Peyer's patch (tissue), 4 donors: Measurements from ENCODE around the gene SHOX. TPM values are rescaled to one million over a fixed set of nuclear protein-coding genes. Genes with fewer than 3 reads are reported as not detected.
"Not testable (repeated sequence)": the region's sequence is repeated elsewhere in the genome, so short reads cannot be mapped to it uniquely, and the experiment has no call there.

Experiments used
- DNase-seq, 3 donors: peaks; one replicate each; pipeline ENCODE4 v3.0.0-alpha.2; 2017 to 2019
- H3K27ac ChIP-seq, 4 donors: fragments of 200-600 bp; sonication (generic); one replicate each; pipeline ENCODE4 v1.5.1; 2016 to 2019
- H3K27me3 ChIP-seq, 2 donors: fragments of 200-600 bp; sonication (generic); one replicate each; pipeline ENCODE4 v1.5.1; 2019
- H3K36me3 ChIP-seq, 3 donors: fragments of 200-600 bp; sonication (generic); one replicate each; pipeline ENCODE4 v1.5.1; 2016 to 2019
- H3K4me1 ChIP-seq, 4 donors: fragments of 200-600 bp; sonication (generic); one replicate each; pipeline ENCODE4 v1.5.1; 2016 to 2019
- H3K4me3 ChIP-seq, 4 donors: fragments of 200-600 bp; sonication (generic); 1 replicate in 3 of 4; 2 replicates in 1 of 4; pipeline ENCODE4 v1.5.1; 2016 to 2019; ENCODE audit warnings: mild to moderate bottlenecking in 1 of 4
- H3K9me3 ChIP-seq, 4 donors: fragments of 200-600 bp; sonication (generic); one replicate each; pipeline ENCODE4 v1.5.1; 2016 to 2019; ENCODE audit warnings: mild to moderate bottlenecking in 1 of 4
- POLR2A ChIP-seq, 2 donors: fragments of 450-650 bp; IDR thresholded peaks; one replicate each; pipeline ENCODE4 v1.5.1; 2017; ENCODE audit warnings: antibody characterized with exemption in 2 of 2, mild to moderate bottlenecking in 2 of 2, moderate library complexity in 2 of 2
- total RNA-seq, 4 donors: library from RNA; depleted of rRNA; stranded (reverse); fragments of >200 nt; gene quantifications; one replicate each; pipeline ENCODE4 v1.1.0, GENCODE V29; 2016
- TF ChIP-seq, protein P1 (sequence below), 6 experiments: fragments of 450-650 bp in 4 of 6; fragments of 200-600 bp in 2 of 6; sonication (generic) in 1 of 6; IDR thresholded peaks; one replicate each; pipeline ENCODE4 v1.5.1; 2017 to 2019; ENCODE audit warnings: antibody characterized with exemption in 6 of 6, mild to moderate bottlenecking in 3 of 6, moderate library complexity in 1 of 6

Gene SHOX
- total RNA-seq, 4 donors from 2014 or later, result not detected

DNA sequence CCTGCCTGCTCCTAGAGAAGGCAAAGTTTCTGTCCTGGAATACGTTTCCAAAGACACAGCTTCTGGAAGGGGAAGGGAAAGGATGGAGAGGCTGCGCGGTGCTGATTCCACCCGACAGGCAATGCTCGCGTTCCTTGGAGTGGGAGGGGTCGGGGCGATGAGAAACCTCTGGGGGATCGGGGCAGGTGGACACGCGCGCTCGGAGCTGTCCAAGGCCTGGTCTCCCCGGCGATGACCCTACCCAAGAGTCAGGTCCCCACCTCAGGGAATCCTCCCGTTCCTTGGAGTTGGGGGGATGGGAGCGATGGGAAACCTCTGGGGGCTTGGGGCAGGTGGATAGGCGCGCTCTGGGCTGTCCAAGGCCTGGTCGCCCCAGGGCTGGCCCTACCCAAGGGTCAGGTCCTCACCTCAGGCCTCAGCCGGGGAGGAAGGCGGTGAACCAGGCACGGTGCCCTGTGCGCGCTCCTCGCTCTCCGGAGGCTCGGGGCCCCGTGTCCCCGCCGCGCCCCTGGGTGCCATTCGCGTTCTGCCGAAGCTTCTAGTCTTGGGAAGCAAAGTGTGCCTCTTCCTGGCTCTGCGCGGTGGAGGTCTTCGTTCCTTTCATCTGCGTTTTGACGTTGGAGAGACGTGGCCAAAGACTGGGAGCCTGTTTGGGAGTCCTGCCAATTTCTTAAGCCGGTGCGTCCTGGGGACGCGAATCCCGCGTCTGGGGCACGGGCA, 10.6 kb upstream of the SHOX start:
- Histone ChIP-seq H3K36me3 (no peaks in the 10 kb centered on the region), H3K27me3 (no peaks in the 10 kb centered on the region), H3K9me3 (peaks cover 0 to 8% (median 0%) of the 10 kb centered on the region in 4 donors), H3K4me3 (no peak overlapping the region), H3K4me1 (peaks cover 0 to 4% (median 0%) of the 10 kb centered on the region in 4 donors), H3K27ac (no peak overlapping the region)
- no peak for TF ChIP-seq POLR2A (IDR thresholded peaks at IDR 0.05)
- TF ChIP-seq, protein P1, sequence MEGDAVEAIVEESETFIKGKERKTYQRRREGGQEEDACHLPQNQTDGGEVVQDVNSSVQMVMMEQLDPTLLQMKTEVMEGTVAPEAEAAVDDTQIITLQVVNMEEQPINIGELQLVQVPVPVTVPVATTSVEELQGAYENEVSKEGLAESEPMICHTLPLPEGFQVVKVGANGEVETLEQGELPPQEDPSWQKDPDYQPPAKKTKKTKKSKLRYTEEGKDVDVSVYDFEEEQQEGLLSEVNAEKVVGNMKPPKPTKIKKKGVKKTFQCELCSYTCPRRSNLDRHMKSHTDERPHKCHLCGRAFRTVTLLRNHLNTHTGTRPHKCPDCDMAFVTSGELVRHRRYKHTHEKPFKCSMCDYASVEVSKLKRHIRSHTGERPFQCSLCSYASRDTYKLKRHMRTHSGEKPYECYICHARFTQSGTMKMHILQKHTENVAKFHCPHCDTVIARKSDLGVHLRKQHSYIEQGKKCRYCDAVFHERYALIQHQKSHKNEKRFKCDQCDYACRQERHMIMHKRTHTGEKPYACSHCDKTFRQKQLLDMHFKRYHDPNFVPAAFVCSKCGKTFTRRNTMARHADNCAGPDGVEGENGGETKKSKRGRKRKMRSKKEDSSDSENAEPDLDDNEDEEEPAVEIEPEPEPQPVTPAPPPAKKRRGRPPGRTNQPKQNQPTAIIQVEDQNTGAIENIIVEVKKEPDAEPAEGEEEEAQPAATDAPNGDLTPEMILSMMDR (IDR thresholded peaks at IDR 0.05), result no peak
- DNase-seq, result no peak

DNA sequence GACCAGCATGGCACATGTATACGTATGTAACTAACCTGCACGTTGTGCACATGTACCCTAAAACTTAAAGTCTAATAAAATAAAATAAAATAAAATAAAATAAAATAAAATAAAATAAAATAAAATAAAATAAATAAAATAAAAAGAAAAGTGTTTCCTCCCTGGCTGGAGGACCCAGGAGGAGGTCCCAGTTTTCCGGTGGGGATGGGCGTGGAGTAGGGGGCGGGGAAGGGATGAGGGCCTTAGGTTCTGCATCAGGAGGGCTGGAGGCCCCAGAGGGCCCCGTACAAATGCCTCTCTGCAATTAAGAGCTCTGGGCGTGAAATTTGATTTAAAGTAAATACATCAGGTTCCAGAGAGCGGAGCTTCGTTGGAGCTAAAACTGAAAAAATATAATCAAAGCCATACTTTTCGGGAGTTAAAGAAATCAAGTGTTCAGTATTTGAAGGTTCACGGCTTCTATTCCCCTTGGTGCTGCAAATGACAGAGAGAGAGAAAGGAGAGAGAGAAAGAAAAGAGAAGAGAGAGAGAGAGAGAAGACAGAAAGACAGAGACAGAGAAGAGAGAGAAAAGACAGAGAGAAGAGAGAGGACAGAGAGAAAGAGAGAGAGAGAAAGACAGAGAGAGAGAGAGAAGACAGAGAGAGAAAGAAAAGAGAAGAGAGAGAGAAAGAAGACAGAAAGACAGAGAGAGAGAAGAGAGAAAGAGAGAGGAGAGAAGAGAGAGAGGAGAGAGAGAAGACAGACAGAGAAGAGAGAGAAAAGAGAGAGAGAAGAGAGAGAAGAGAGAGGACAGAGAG, 8.7 kb upstream of the SHOX start:
- TF ChIP-seq, protein P1 (IDR thresholded peaks at IDR 0.05), result no peak
- TF ChIP-seq POLR2A (IDR thresholded peaks at IDR 0.05), result no peak

DNA sequence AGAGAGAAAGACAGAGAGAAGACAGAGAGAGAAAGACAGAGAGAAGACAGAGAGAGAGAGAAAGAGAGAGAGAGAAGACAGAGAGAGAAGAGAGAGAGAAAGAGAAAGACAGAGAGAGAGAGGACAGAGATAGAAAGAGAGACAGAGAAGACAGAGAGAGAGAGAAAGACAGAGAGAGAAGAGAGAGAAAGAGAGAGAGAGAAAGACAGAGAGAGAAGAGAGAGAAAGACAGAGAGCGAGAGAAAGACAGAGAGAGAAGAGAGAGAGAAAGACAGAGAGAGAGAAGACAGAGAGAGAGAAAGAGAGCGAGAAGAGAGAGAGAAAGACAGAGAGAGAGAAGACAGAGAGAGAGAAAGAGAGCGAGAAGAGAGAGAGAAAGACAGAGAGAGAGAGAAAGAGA, 7.8 kb upstream of the SHOX start:
- DNase-seq, H3K27me3 ChIP-seq, H3K36me3 ChIP-seq, H3K9me3 ChIP-seq, H3K27ac ChIP-seq, H3K4me1 ChIP-seq, H3K4me3 ChIP-seq: not testable (repeated sequence)

More for the DNA sequence above, 8.7 kb upstream of the SHOX start:
- DNase-seq, result no peak
- H3K27me3 ChIP-seq, result no peaks in the 10 kb centered on the region
- H3K36me3 ChIP-seq, result no peaks in the 10 kb centered on the region
- H3K4me1 ChIP-seq, result peaks cover 0 to 4% (median 0%) of the 10 kb centered on the region in 4 donors
- no peak overlapping the region for H3K4me3 ChIP-seq
- H3K27ac ChIP-seq, result no peak overlapping the region
- peaks cover 0 to 8% (median 0%) of the 10 kb centered on the region in 4 donors for H3K9me3 ChIP-seq

DNA sequence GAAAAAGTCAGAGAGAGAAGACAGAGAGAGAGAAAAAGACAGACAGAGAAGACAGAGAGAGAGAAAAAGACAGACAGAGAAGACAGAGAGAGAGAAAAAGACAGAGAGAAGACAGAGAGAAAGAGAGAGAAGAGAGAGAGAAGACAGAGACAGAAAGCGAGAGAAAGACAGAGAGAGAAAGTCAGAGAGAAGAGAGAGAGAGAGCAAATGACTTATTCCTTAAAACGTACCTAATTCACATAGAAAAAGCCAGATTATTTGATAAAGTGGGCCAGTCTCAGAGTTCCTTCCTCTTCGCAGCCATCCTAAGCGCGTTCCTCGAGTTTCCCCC, 7.4 kb upstream of the SHOX start:
- no peaks in the 10 kb centered on the region for H3K27me3 ChIP-seq
- H3K36me3 ChIP-seq, result no peaks in the 10 kb centered on the region
- peaks cover 0 to 8% (median 0%) of the 10 kb centered on the region in 4 donors for H3K9me3 ChIP-seq
- H3K27ac ChIP-seq, result no peak overlapping the region
- H3K4me1 ChIP-seq, result peaks cover 0 to 4% (median 0%) of the 10 kb centered on the region in 4 donors
- DNase-seq, result no peak
- H3K4me3 ChIP-seq, result no peak overlapping the region
- no peak for TF ChIP-seq POLR2A (IDR thresholded peaks at IDR 0.05)
- TF ChIP-seq, protein P1 (IDR thresholded peaks at IDR 0.05), result no peak

DNA sequence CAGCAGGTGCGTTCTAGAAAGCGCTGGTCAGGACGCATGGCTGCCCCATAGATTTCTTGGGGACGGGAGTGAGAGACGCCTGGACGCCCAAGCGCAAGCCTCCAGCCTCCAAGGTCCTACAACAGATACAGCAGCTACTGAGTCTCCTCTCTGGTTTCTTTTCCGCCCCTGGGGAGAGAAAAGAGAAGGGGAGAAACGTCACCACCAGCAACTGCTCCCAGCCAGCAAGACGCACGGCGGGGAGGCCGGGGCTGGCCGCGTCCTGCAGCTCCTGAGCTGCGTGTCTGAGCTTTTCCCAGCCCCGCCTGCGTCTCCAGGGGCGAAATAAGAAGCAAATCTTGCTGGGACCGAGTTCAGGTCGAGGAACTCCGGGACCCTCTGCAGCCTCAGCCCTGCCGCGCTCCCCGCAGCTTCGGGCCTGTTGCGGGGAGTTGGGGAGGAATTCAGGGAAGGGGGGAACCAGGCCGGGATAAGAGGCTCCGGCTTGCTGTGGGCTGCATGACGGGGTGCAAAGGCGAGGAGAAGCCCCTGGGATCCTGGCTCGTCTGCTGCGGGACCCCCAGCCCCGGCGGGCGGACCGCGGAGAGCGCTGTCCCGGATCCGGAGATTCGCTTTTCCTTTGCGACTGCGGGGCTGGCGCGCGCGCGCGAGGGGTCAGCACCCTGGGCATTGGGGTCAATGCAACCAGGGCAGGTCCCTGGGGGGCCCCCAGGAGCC, 6.8 kb upstream of the SHOX start:
- Histone ChIP-seq H3K9me3 (peaks cover 0 to 7% (median 0%) of the 10 kb centered on the region in 4 donors), H3K27me3 (no peaks in the 10 kb centered on the region), H3K4me3 (no peak overlapping the region), H3K36me3 (no peaks in the 10 kb centered on the region), H3K27ac (no peak overlapping the region), H3K4me1 (peaks cover 0 to 4% (median 0%) of the 10 kb centered on the region in 4 donors)
- DNase-seq, result peak in 1 of 3 donors; percentile 7
- TF ChIP-seq POLR2A (IDR thresholded peaks at IDR 0.05), result no peak
- TF ChIP-seq, protein P1 (IDR thresholded peaks at IDR 0.05), result no peak
